HepG2 (cell line): ENCODE measurements around the gene AIMP2. TPM values are rescaled to one million over a fixed set of nuclear protein-coding genes. Genes with fewer than 3 reads are reported as not detected.

ENCODE experiments used
- ATAC-seq: fragments of 200-7000 bp; cut with Tn5 transposase; 3 replicates; pipeline ENCODE4 v1.9.1; 2020; ENCODE audit warnings: mild to moderate bottlenecking, moderate library complexity
- BruUV-seq: library from RNA; stranded (reverse); fragments of 400-500 nt; replicated peaks from 2 replicates; lab custom pipeline; 2021; lab: Mats Ljungman, UMichigan
- CTCF ChIA-PET: fragments of 300-600 bp; formaldehyde crosslinking; extraction: SDS; loops from one replicate; lab custom pipeline; 2021; ENCODE audit warnings: low total read pairs, inconsistent platforms, low intra/inter-chr PET ratio; lab: Yijun Ruan, JAX
- POLR2A ChIA-PET: fragments of 350-600 bp; sonication (Branson Sonifier 250); formaldehyde crosslinking; loops from one replicate; lab custom pipeline; 2020; ENCODE audit warnings: antibody characterized with exemption, inconsistent platforms; lab: Yijun Ruan, JAX
- DNase-seq: peaks from one replicate; pipeline ENCODE4 v3.0.0-alpha.2; 2015; ENCODE audit warnings: low spot score
- FAIRE-seq: peaks from 3 replicates; lab custom pipeline; 2011; peaks lifted over from hg19 to GRCh38; lab: Jason Lieb, UNC
- H2AFZ ChIP-seq: one replicate; pipeline ENCODE4 v1.6.1; 2011; ENCODE audit warnings: low read length, inconsistent platforms
- H3K27ac ChIP-seq: fragments of 300-600 bp; 3 replicates; pipeline ENCODE4 v1.8.0; 2011; ENCODE audit warnings: mixed run types, mild to moderate bottlenecking, mixed read lengths, low read length, inconsistent platforms; ENCODE audit not compliant: insufficient read depth; ENCODE audit errors: extremely low read length
- H3K27me3 ChIP-seq, 2 experiments: fragments of 200-600 bp in 1 of 2; 2 replicates in 1 of 2; 3 replicates in 1 of 2; pipeline versions ENCODE4 v1.6.0 to v1.8.0; 2011; ENCODE audit warnings: low read length in 2 of 2, mild to moderate bottlenecking in 2 of 2, moderate library complexity in 2 of 2, inconsistent platforms in 1 of 2; ENCODE audit not compliant: insufficient read depth in 2 of 2, control insufficient read depth in 1 of 2
- H3K36me3 ChIP-seq, 2 experiments: fragments of 200-600 bp in 1 of 2; replicated peaks in 1 of 2; 2 replicates in 1 of 2; 3 replicates in 1 of 2; pipeline versions ENCODE4 v1.5.1 to v1.8.0; 2011; ENCODE audit warnings: low read length in 2 of 2, inconsistent platforms in 1 of 2; ENCODE audit not compliant: insufficient read depth in 2 of 2, control insufficient read depth in 1 of 2
- H3K4me1 ChIP-seq: 2 replicates; pipeline ENCODE4 v1.5.1; 2012; ENCODE audit warnings: low read length, inconsistent platforms; ENCODE audit not compliant: insufficient read depth
- H3K4me2 ChIP-seq: 2 replicates; pipeline ENCODE4 v1.6.0; 2011; ENCODE audit warnings: low read depth, low read length, inconsistent platforms
- H3K4me3 ChIP-seq, 3 experiments: fragments of 200-600 bp in 1 of 3; sonication (generic), shearing (Covaris generic) in 1 of 3; replicated peaks in 1 of 3; 2 replicates each; pipeline ENCODE4 v1.5.1; 2011 to 2016; ENCODE audit warnings: low read length in 3 of 3, inconsistent platforms in 2 of 3, low read depth in 2 of 3, mild to moderate bottlenecking in 2 of 3, control low read depth in 1 of 3, mixed read lengths in 1 of 3; ENCODE audit not compliant: insufficient read depth in 1 of 3
- H3K79me2 ChIP-seq: one replicate; pipeline ENCODE4 v1.6.1; 2011; ENCODE audit warnings: low read length, inconsistent platforms; ENCODE audit not compliant: insufficient read depth
- H3K9ac ChIP-seq: 2 replicates; pipeline ENCODE4 v1.6.0; 2011; ENCODE audit warnings: mild to moderate bottlenecking, low read depth, low read length, inconsistent platforms; ENCODE audit not compliant: insufficient read depth
- H3K9me3 ChIP-seq: 2 replicates; pipeline ENCODE4 v1.5.1; 2012; ENCODE audit warnings: mild to moderate bottlenecking, low read length
- H4K20me1 ChIP-seq: 2 replicates; pipeline ENCODE4 v1.6.0; 2011; ENCODE audit warnings: inconsistent platforms, mild to moderate bottlenecking, low read length, moderate library complexity; ENCODE audit not compliant: insufficient read depth
- FOXO4 ChIP-seq: sonication (generic); formaldehyde crosslinking; conservative IDR thresholded peaks from 2 replicates; pipeline ENCODE4 v1.8.1; 2023; ENCODE audit warnings: missing genetic modification reagents
- HIVEP1 ChIP-seq: sonication (generic); formaldehyde crosslinking; IDR thresholded peaks from 2 replicates; pipeline ENCODE4 v1.4.0; 2020; ENCODE audit warnings: mild to moderate bottlenecking, missing genetic modification reagents
- MEIS2 ChIP-seq: sonication (generic); formaldehyde crosslinking; IDR thresholded peaks from 2 replicates; pipeline ENCODE4 v1.9.0; 2021; ENCODE audit warnings: mild to moderate bottlenecking, missing genetic modification reagents
- ZNF10 ChIP-seq: sonication (generic); formaldehyde crosslinking; IDR thresholded peaks from 2 replicates; pipeline ENCODE4 v1.4.0; 2020; ENCODE audit warnings: mild to moderate bottlenecking, low read depth, missing genetic modification reagents, borderline replicate concordance
- ZNF770 ChIP-seq: sonication (generic); formaldehyde crosslinking; IDR thresholded peaks from 2 replicates; pipeline ENCODE4 v1.5.0; 2020; ENCODE audit warnings: mild to moderate bottlenecking, missing genetic modification reagents
- WGBS: methylation state at CpG from one replicate; pipeline ENCODE4 v1.1.6; 2017; ENCODE audit warnings: low lambda C conversion rate; 5-methylcytosine and 5-hydroxymethylcytosine counted together
- in situ Hi-C: cut with HindIII; loops from 2 replicates; pipeline ENCODE4 v1.10.0; 2017; ENCODE audit warnings: low pct_unique_long_range_greater_than_20kb; ENCODE audit not compliant: extremely low pct_ligation_motif_present
- intact Hi-C: fragments of 100-400 bp; cut with micrococcal nuclease; formaldehyde crosslinking; loops from one replicate; pipeline ENCODE4 v1.10.0; 2022; ENCODE audit not compliant: unreplicated experiment
- polyA plus RNA-seq, 8 experiments: library from polyadenylated mRNA; depleted of rRNA in 3 of 8; stranded (reverse) in 7 of 8; unstranded in 1 of 8; fragments of >200 nt; fragmentation: Illumina TruSeq in 4 of 8; extraction: Trizol in 4 of 8; gene quantifications; 2 replicates each; pipeline versions ENCODE4 v1.2.1 to v1.2.3, GENCODE V29; 2011 to 2016; ENCODE audit warnings: low read depth in 4 of 8, missing spikeins in 1 of 8, mixed read lengths in 1 of 8; ENCODE audit not compliant: insufficient read depth in 1 of 8
- total RNA-seq, 5 experiments: library from RNA; depleted of rRNA; stranded (reverse); fragments of >200 nt; fragmentation: Illumina TruSeq; extraction: Trizol; gene quantifications; 2 replicates each; pipeline ENCODE4 v1.2.3, GENCODE V29; 2016; ENCODE audit warnings: low read depth in 1 of 5

AIMP2 gene
- total and polyA plus RNA-seq, 2 of the 13 experiments (the other 11 are each of a cell fraction or from before 2014, with no cell fraction given), result 38.2 to 84.9 TPM

- Histone ChIP-seq H3K27ac (no peak overlapping the region), H2AFZ (no peak overlapping the region), H3K4me1 (no peaks in the 10 kb centered on the region), H4K20me1 (no peaks in the 10 kb centered on the region), H3K27me3 (no peaks in the 10 kb centered on the region), H3K9me3 (no peaks in the 10 kb centered on the region), H3K4me3 (no peak overlapping the region), H3K4me2 (no peak overlapping the region), H3K36me3 (peaks cover 42 to 91% of the 10 kb centered on the region in 2 experiments), H3K79me2 (no peaks in the 10 kb centered on the region), H3K9ac (no peak overlapping the region)
- POLR2A ChIA-PET, result interaction anchor here (1.1 to 1.7 kb wide), 5 partner anchors 11 to 18 kb away, joined by 3 to 5 read pairs (median 3); partner anchors contain the start of genes AIMP2 and PMS2
- intact Hi-C loops, result loop anchor here (1.0 kb wide), 1 partner anchor 79 kb away; no protein-coding TSS in a partner anchor
- no peak for TF ChIP-seq HIVEP1 (CRISPR knock-in tag)
- no peak for TF ChIP-seq MEIS2 (CRISPR knock-in tag)
- TF ChIP-seq FOXO4, result no peak
- in situ Hi-C loops, result no loop called here
- CTCF ChIA-PET, result no interaction called here
- DNase-seq (no peak), ATAC-seq (no peak; the same call in none of the 3 replicates), FAIRE-seq (no peak)
- 91% methylated on average over 12 of the region's 12 CpGs for WGBS
- BruUV-seq, result no TSS peak
These were observed 17.8 kb downstream of the AIMP2 start for GRCh38 chr7:6026820-6027311.

- Histone ChIP-seq H3K36me3 (peaks cover 34 to 87% of the 10 kb centered on the region in 2 experiments), H3K4me3 (no peak overlapping the region), H3K27me3 (no peaks in the 10 kb centered on the region), H4K20me1 (no peaks in the 10 kb centered on the region)
- DNase-seq, result no peak
- TF ChIP-seq ZNF10 (CRISPR knock-in tag) (no peak), ZNF770 (CRISPR knock-in tag) (peak; percentile 62)
- TF ChIP-seq, all 625 proteins: peak for 1
- H3K27ac ChIP-seq, result no peak overlapping the region
- 96% methylated on average over 1 of the region's 1 CpG for WGBS
- in situ Hi-C loops (no loop called here), intact Hi-C loops (no loop called here)
- no peak overlapping the region for H3K4me2 ChIP-seq
- POLR2A ChIA-PET, result interaction anchor here (1.2 to 1.7 kb wide), 2 partner anchors 16 to 19 kb away, joined by 3 to 4 read pairs; partner anchors contain the start of genes AIMP2 and PMS2
- ATAC-seq, result no peak
- no peaks in the 10 kb centered on the region for H3K79me2 ChIP-seq
- no TSS peak for BruUV-seq
- CTCF ChIA-PET, result no interaction called here
- no peak for FAIRE-seq
- no peaks in the 10 kb centered on the region for H3K4me1 ChIP-seq
- H3K9ac ChIP-seq, result no peak overlapping the region
- H2AFZ ChIP-seq, result no peak overlapping the region
- no peaks in the 10 kb centered on the region for H3K9me3 ChIP-seq
These were observed 18.8 kb downstream of the AIMP2 start for GRCh38 chr7:6027806-6028365.
